ENCODE measurements around the gene WDR46.
A peak's percentile ranks its signal among the peaks of the same experiment; 100 is the strongest.
"Not testable (repeated sequence)": the region's sequence is repeated elsewhere in the genome, so short reads cannot be mapped to it uniquely, and the experiment has no call there.

The WDR46 gene

DNA sequence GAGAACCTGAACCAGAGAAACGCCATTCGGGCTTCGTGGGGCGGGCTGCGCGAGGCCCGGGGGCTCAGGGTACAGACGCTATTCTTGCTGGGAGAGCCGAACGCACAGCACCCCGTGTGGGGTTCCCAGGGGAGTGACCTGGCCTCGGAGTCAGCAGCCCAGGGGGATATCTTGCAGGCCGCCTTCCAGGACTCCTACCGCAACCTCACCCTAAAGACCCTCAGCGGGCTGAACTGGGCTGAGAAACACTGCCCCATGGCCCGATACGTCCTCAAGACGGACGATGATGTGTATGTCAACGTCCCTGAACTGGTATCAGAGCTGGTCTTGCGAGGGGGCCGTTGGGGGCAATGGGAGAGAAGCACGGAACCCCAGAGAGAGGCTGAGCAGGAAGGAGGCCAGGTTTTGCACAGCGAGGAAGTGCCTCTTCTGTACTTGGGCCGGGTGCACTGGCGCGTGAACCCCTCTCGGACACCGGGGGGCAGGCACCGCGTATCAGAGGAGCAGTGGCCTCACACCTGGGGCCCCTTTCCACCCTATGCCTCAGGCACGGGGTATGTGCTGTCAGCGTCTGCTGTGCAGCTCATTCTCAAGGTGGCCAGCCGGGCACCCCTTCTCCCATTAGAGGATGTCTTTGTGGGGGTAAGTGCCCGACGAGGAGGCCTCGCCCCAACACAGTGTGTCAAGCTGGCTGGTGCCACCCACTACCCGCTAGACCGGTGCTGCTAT lies 11.2 kb downstream of the WDR46 start:
- TF ChIP-seq JUND (IDR thresholded peaks at IDR 0.05; ENCODE audit: low read depth) = no peak
- no peak for DNase-seq (ENCODE audit: low read depth in 1 of 2, low spot score in 1 of 2)
- in situ Hi-C loops (cut with HindIII; ENCODE audit: low pct_unique_long_range_greater_than_20kb, low sequenced_read_pairs) = no loop called here

DNA sequence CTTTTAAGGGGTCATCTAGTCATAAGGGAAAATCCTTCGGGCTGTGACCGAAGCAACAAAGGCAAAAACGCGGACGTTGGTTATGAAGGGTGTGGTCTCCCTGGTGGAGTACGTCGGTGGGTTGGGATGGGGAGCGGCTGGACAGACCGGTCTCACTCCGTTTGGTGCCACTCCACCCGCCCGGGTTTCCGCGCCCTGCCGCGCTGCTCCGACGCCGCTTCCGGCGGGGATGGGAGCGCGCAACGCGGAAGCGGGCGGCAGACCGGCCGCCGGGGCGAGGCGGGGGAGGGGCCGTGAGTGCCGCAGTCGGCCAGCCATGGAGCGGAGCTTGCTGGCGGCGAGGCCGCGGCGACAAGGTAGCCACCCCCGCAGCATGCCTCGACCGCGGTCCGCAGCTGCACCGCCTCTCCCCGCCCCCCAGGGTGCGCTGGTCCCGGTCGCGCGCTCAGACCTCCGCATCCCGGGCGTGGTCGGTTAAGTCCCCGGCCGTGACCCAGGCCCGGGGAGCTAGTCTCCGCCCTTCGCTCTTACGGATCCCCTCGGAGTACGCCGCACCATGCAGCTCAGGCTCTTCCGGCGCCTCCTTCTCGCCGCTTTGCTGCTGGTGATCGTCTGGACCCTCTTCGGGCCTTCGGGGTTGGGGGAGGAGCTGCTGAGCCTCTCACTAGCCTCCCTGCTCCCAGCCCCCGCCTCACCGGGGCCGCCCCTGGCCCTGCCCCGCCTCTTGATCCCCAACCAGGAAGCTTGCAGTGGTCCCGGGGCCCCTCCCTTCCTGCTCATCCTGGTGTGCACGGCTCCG lies 12.0 kb downstream of the WDR46 start, which contains the start of gene B3GALT4:
B3GALT4 (plus strand) TSS at position 260 of the 799 bp plus-strand sequence; CDS start at position 557, 297 bp downstream.
- peak; percentile 53 to 91 for DNase-seq (ENCODE audit: low read depth in 1 of 2, low spot score in 1 of 2)
- in situ Hi-C loops (cut with HindIII; ENCODE audit: low pct_unique_long_range_greater_than_20kb, low sequenced_read_pairs) = no loop called here
- no peak for TF ChIP-seq JUND (IDR thresholded peaks at IDR 0.05; ENCODE audit: low read depth)

- in situ Hi-C loops (cut with HindIII; ENCODE audit: low pct_unique_long_range_greater_than_20kb, low sequenced_read_pairs) = no loop called here
- no peak for DNase-seq (ENCODE audit: low read depth in 1 of 2, low spot score in 1 of 2)
- no peak for TF ChIP-seq JUND (IDR thresholded peaks at IDR 0.05; ENCODE audit: low read depth)
Observed at GRCh38 chr6:33276581-33276863, 12.5 kb downstream of the WDR46 start.

- in situ Hi-C loops (cut with HindIII; ENCODE audit: low pct_unique_long_range_greater_than_20kb, low sequenced_read_pairs); DNase-seq (ENCODE audit: low read depth in 1 of 2, low spot score in 1 of 2): not testable (repeated sequence)
Observed at GRCh38 chr6:33275795-33276580, 13.1 kb downstream of the WDR46 start.

- no peak for DNase-seq (ENCODE audit: low read depth in 1 of 2, low spot score in 1 of 2)
- in situ Hi-C loops (cut with HindIII; ENCODE audit: low pct_unique_long_range_greater_than_20kb, low sequenced_read_pairs) = no loop called here
- no peak for TF ChIP-seq JUND (IDR thresholded peaks at IDR 0.05; ENCODE audit: low read depth)
Observed at GRCh38 chr6:33273924-33274902, 14.8 kb downstream of the WDR46 start.

GRCh38 chr6:33273129-33273923 lies 15.7 kb downstream of the WDR46 start:
- DNase-seq (ENCODE audit: low read depth in 1 of 2, low spot score in 1 of 2) = no peak
- in situ Hi-C loops (cut with HindIII; ENCODE audit: low pct_unique_long_range_greater_than_20kb, low sequenced_read_pairs) = no loop called here
- TF ChIP-seq JUND (IDR thresholded peaks at IDR 0.05; ENCODE audit: low read depth) = no peak

DNA sequence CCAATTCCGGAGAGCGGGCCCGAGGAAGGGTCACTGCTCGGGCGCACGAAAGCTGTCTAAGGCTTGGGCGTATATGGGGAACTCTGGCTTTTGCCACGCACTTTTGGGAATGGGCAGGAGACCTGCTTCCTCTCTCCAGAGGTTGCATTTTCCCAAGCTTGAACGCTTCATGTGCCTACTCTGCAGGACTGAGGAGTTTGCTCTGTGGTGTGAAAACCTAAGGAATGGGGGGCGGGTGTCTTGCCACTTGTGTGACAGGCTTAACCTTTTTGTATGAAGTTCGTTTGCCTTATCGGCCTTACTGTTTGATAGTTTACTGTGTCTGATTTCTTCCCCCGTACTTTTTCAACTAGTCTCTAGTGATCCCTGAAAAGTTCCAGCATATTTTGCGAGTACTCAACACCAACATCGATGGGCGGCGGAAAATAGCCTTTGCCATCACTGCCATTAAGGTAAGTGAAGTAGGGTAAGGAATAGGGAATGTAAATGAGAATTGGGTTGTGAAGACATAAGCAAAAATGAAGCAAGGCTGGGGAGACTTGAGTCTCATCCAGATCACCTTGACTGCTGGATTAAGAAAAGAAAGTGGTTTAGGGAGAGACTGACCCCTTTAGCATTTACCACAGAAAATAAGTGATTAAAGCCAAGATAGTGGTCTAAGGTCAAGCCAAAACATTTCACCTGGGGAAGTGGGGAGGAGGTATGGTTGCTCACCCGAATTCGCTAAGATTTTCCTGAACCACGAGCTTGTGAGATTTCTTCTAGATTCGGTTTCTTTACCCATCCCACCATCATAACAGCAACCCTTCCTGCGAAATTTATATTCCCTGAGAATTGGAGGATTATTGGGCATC lies 16.5 kb downstream of the WDR46 start:
- no peak for DNase-seq (ENCODE audit: low read depth in 1 of 2, low spot score in 1 of 2)
- TF ChIP-seq JUND (IDR thresholded peaks at IDR 0.05; ENCODE audit: low read depth) = no peak
- in situ Hi-C loops (cut with HindIII; ENCODE audit: low pct_unique_long_range_greater_than_20kb, low sequenced_read_pairs) = no loop called here

- TF ChIP-seq JUND (IDR thresholded peaks at IDR 0.05; ENCODE audit: low read depth) = no peak
- DNase-seq (ENCODE audit: low read depth in 1 of 2, low spot score in 1 of 2) = peak; percentile 82 to 99
- in situ Hi-C loops (cut with HindIII; ENCODE audit: low pct_unique_long_range_greater_than_20kb, low sequenced_read_pairs) = no loop called here
Observed at GRCh38 chr6:33271468-33272274, 17.4 kb downstream of the WDR46 start, which contains the start of the genes RPS18 and VPS52. RPS18 (plus strand) TSS chr6:33272075; CDS start chr6:33272120, 45 bp downstream. VPS52 (minus strand) TSS chr6:33271876; CDS start chr6:33271675, 201 bp downstream.

DNA sequence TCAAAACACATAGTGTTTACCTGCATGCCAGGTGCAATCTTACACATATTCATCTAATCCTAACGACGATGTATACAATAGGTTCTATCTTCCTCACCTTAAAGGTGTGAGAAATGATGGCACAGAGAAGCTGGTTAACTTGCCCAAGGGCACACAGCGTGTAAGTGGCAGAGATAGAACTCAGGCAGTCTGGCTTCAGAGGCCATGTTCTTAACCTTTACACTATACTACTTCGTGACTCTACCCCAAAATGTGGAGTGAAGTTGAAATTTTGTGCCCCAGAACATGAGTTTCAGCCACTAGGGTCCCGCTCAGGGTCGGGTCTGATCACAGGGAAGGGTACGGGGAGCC lies 17.9 kb downstream of the WDR46 start:
- TF ChIP-seq JUND (IDR thresholded peaks at IDR 0.05; ENCODE audit: low read depth) = no peak
- DNase-seq (ENCODE audit: low read depth in 1 of 2, low spot score in 1 of 2) = no peak
- in situ Hi-C loops (cut with HindIII; ENCODE audit: low pct_unique_long_range_greater_than_20kb, low sequenced_read_pairs) = no loop called here

DNA sequence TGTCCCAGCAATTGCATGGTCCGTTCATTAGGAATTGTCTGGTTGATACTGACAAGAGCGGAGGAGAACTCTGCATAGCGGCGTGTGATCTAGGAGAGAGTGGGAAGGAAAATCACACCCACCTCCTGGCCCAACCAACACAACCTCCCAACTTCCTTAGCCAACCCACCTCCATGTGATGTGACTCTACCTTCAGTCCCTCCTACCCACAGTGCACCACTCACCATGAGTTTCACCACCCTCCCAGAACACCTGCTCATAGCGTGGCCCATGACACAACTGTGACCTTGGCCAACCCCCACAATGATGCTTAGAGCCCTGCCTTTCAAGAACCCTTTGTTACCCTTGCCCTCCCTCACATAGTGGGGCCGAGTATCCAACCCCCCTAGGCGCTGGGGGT lies 25.0 kb downstream of the WDR46 start:
- in situ Hi-C loops (cut with HindIII; ENCODE audit: low pct_unique_long_range_greater_than_20kb, low sequenced_read_pairs) = no loop called here
- TF ChIP-seq JUND (IDR thresholded peaks at IDR 0.05; ENCODE audit: low read depth) = no peak

GRCh38 chr6:33262490-33262889 lies 26.5 kb downstream of the WDR46 start:
- in situ Hi-C loops (cut with HindIII; ENCODE audit: low pct_unique_long_range_greater_than_20kb, low sequenced_read_pairs); DNase-seq (ENCODE audit: low read depth in 1 of 2, low spot score in 1 of 2): not testable (repeated sequence)

More for the DNA sequence above, 25.0 kb downstream of the WDR46 start:
- DNase-seq (ENCODE audit: low read depth in 1 of 2, low spot score in 1 of 2) = no peak

All from T47D (cell line).